Measurements from ENCODE around the gene LTBP3. TPM values are rescaled to one million over a fixed set of nuclear protein-coding genes. Genes with fewer than 3 reads are reported as not detected.
"Not testable (repeated sequence)": the region's sequence is repeated elsewhere in the genome, so short reads cannot be mapped to it uniquely, and the experiment has no call there.

LTBP3 gene
- polyA plus RNA-seq, 4 donors, result 6.5 to 77.6 (median 21.3) TPM

DNA sequence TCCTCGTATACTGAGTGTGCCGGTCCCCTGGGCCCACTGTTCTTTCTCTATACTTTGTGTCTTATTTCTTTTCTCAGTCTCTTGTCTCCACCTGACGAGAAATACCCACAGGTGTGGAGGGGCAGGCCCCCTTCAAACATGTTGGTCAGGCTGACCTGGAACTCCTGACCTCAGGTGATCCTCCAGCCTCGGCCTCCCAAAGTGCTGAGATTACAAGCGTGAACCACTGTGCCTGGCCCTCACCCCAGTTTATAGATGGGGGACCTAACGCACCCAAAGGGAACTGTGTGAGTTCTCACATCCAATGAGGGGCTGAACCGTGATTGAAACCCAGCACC, 34.6 kb downstream of the LTBP3 start:
- Histone ChIP-seq H3K4me1 (ENCODE audit: control insufficient read depth in 3 of 3, insufficient read depth in 2 of 3, low read depth in 1 of 3, low read length in 2 of 3) (peaks cover 0 to 36% (median 0%) of the 10 kb centered on the region in 3 donors), H3K27ac (ENCODE audit: low read depth in 1 of 3, low read length in 2 of 3) (peak overlapping the region in 1 of 3 donors; percentile 46), H3K36me3 (ENCODE audit: control insufficient read depth in 3 of 3, insufficient read depth in 2 of 3, low read depth in 1 of 3, low read length in 3 of 3) (peaks cover 0 to 31% (median 0%) of the 10 kb centered on the region in 3 donors)
- DNase-seq; H3K4me3 ChIP-seq (ENCODE audit: low read depth in 1 of 3, low read length in 3 of 3); FAIRE-seq; H3K27me3 ChIP-seq (ENCODE audit: control insufficient read depth in 3 of 3, insufficient read depth in 3 of 3, low read length in 3 of 3); H3K9me3 ChIP-seq (ENCODE audit: control insufficient read depth in 2 of 2, insufficient read depth in 1 of 2, low read depth in 1 of 2, low read length in 1 of 2): not testable (repeated sequence)
- 83 to 91% (median 86%) methylated on average over 7 of the region's 7 CpGs for WGBS, 3 donors

DNA sequence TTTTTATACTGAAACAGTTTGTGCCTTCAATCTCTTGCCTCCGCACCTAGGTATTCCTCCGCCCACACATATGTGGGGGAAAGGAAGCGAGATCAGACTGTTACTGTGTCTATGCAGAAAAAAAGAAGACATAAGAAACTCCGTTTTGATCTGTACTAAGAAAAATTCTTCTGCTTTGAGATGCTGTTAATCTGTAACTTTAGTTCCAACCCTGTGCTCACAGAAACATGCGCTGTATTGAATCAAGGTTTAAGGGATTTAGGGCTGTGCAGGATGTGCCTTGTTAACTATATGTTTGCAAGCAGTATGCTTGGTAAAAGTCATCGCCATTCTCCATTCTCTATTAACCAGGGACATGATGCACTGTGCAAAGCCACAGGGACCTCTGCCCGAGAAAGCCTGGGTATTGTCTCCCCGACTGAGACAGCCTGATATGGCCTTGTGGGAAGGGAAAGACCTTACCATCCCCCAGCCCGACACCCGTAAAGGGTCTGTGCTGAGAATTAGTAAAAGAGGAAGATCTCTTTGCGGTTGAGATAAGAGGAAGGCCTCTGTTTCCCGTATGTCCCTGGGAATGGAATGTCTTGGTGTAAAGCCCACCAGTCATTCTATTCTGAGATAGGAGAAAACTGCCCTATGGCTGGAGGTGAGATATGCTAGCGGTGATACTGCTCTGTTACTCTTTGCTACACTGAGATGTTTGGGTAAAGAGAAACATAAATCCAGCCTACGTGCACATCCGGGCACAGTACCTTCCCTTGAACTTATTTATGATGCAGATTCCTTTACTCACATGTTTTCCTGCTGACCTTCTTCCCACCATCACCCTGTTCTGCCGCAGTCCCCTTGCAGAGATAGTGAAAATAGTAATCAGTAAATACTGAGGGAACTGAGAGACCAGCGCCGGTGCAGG, 35.2 kb downstream of the LTBP3 start:
- not testable (repeated sequence) for H3K4me3 ChIP-seq (ENCODE audit: low read depth in 1 of 3, low read length in 3 of 3); FAIRE-seq
- peak overlapping the region in 2 of 3 donors; percentile 25 to 28 for H3K27ac ChIP-seq (ENCODE audit: low read depth in 1 of 3, low read length in 2 of 3)

GRCh38 chr11:65521777-65522521, 36.2 kb downstream of the LTBP3 start:
- H3K27ac ChIP-seq (ENCODE audit: low read depth in 1 of 3, low read length in 2 of 3); H3K9me3 ChIP-seq (ENCODE audit: control insufficient read depth in 2 of 2, insufficient read depth in 1 of 2, low read depth in 1 of 2, low read length in 1 of 2); DNase-seq; FAIRE-seq; H3K27me3 ChIP-seq (ENCODE audit: control insufficient read depth in 3 of 3, insufficient read depth in 3 of 3, low read length in 3 of 3); H3K4me3 ChIP-seq (ENCODE audit: low read depth in 1 of 3, low read length in 3 of 3): not testable (repeated sequence)
- 72 to 85% (median 80%) methylated on average over 20 of the region's 20 CpGs for WGBS, 3 donors
- Histone ChIP-seq H3K4me1 (ENCODE audit: control insufficient read depth in 3 of 3, insufficient read depth in 2 of 3, low read depth in 1 of 3, low read length in 2 of 3) (peaks cover 0 to 36% (median 0%) of the 10 kb centered on the region in 3 donors), H3K36me3 (ENCODE audit: control insufficient read depth in 3 of 3, insufficient read depth in 2 of 3, low read depth in 1 of 3, low read length in 3 of 3) (peaks cover 0 to 15% (median 0%) of the 10 kb centered on the region in 3 donors)

More for the DNA sequence above, 35.2 kb downstream of the LTBP3 start:
- 58 to 77% (median 68%) methylated on average over 18 of the region's 18 CpGs for WGBS, 3 donors
- not testable (repeated sequence) for H3K27me3 ChIP-seq (ENCODE audit: control insufficient read depth in 3 of 3, insufficient read depth in 3 of 3, low read length in 3 of 3); H3K9me3 ChIP-seq (ENCODE audit: control insufficient read depth in 2 of 2, insufficient read depth in 1 of 2, low read depth in 1 of 2, low read length in 1 of 2)
- peak in 1 of 2 donors; percentile 37 for DNase-seq
- Histone ChIP-seq H3K36me3 (ENCODE audit: control insufficient read depth in 3 of 3, insufficient read depth in 2 of 3, low read depth in 1 of 3, low read length in 3 of 3) (peaks cover 0 to 25% (median 0%) of the 10 kb centered on the region in 3 donors), H3K4me1 (ENCODE audit: control insufficient read depth in 3 of 3, insufficient read depth in 2 of 3, low read depth in 1 of 3, low read length in 2 of 3) (peaks cover 0 to 36% (median 0%) of the 10 kb centered on the region in 3 donors)

GRCh38 chr11:65518941-65519549, 39.1 kb downstream of the LTBP3 start:
- 86 to 92% (median 92%) methylated on average over 5 to 8 of the region's 8 CpGs for WGBS, 3 donors
- not testable (repeated sequence) for FAIRE-seq; H3K9me3 ChIP-seq (ENCODE audit: control insufficient read depth in 2 of 2, insufficient read depth in 1 of 2, low read depth in 1 of 2, low read length in 1 of 2); H3K27ac ChIP-seq (ENCODE audit: low read depth in 1 of 3, low read length in 2 of 3); H3K36me3 ChIP-seq (ENCODE audit: control insufficient read depth in 3 of 3, insufficient read depth in 2 of 3, low read depth in 1 of 3, low read length in 3 of 3); H3K27me3 ChIP-seq (ENCODE audit: control insufficient read depth in 3 of 3, insufficient read depth in 3 of 3, low read length in 3 of 3); H3K4me3 ChIP-seq (ENCODE audit: low read depth in 1 of 3, low read length in 3 of 3); DNase-seq
- peaks cover 0 to 22% (median 0%) of the 10 kb centered on the region in 3 donors for H3K4me1 ChIP-seq (ENCODE audit: control insufficient read depth in 3 of 3, insufficient read depth in 2 of 3, low read depth in 1 of 3, low read length in 2 of 3)

DNA sequence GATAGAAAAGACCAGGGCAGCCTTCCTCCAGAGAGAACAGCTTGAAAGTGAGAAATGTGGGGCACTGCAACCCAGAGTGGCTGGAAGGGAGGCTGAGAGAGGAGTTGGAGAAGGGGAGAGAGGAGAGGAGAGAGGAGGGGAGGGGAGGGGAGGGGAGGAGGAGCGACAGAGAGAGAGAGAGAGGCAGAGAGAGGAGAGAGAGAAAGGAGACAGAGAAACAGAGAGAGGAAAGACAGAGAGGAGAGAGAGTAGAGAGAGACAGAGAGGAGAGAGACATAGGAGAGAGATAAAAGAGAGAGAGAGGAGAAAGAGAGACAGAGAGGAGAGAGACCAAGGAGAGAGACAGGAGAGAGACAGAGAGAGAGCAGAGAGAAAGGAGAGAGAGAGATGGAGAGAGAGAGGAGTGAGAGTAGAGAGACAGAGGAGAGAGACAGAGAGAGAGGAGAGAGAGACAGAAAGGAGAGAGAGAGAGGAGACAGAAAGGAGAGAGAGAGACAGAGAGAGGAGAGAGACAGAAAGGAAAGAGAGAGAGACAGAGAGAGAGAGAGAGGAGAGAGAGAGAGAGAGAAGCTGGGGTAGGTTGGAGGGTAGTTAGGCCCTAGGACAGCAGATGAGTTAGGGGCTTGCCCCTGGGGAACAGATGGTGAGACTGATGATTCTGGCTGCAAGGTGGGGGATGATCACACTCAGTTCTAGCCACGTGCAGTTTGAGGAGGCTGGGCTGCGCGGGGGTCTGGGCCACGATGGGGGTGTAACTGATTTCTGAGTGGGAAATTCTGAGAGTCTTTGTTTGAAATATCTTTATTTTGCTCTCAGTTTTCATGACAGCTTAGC, 41.8 kb downstream of the LTBP3 start:
- H3K36me3 ChIP-seq (ENCODE audit: control insufficient read depth in 3 of 3, insufficient read depth in 2 of 3, low read depth in 1 of 3, low read length in 3 of 3), result no peaks in the 10 kb centered on the region
- no peak overlapping the region for H3K27ac ChIP-seq (ENCODE audit: low read depth in 1 of 3, low read length in 2 of 3)
- H3K4me1 ChIP-seq (ENCODE audit: control insufficient read depth in 3 of 3, insufficient read depth in 2 of 3, low read depth in 1 of 3, low read length in 2 of 3), result no peaks in the 10 kb centered on the region
- H3K9me3 ChIP-seq (ENCODE audit: control insufficient read depth in 2 of 2, insufficient read depth in 1 of 2, low read depth in 1 of 2, low read length in 1 of 2), result no peaks in the 10 kb centered on the region
- no peaks in the 10 kb centered on the region for H3K27me3 ChIP-seq (ENCODE audit: control insufficient read depth in 3 of 3, insufficient read depth in 3 of 3, low read length in 3 of 3)
- FAIRE-seq (no peak), DNase-seq (no peak)
- no peak overlapping the region for H3K4me3 ChIP-seq (ENCODE audit: low read depth in 1 of 3, low read length in 3 of 3)
- WGBS, 3 donors, result 56 to 67% (median 63%) methylated on average over 5 of the region's 5 CpGs

DNA sequence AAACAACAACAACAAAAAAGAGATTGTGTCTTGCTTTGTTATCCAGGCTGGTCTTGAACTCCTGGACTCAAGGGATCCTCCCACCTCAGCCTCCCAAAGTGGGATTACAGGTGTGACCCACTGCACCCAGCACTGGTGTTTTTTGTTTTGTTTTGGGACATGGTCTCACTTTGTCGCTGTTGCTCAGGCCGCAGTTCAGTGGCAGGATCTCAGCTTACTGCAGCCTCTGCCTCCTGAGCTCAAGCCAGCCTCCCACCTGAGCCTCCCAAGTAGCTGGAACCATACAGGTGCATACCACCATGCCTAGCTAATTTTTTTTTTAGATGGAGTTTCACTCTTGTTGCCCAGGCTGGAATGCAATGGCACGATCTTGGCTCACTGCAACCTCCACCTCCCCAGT, 45.8 kb downstream of the LTBP3 start:
- not testable (repeated sequence) for H3K4me3 ChIP-seq (ENCODE audit: low read depth in 1 of 3, low read length in 3 of 3); FAIRE-seq; H3K27ac ChIP-seq (ENCODE audit: low read depth in 1 of 3, low read length in 2 of 3); H3K9me3 ChIP-seq (ENCODE audit: control insufficient read depth in 2 of 2, insufficient read depth in 1 of 2, low read depth in 1 of 2, low read length in 1 of 2); H3K27me3 ChIP-seq (ENCODE audit: control insufficient read depth in 3 of 3, insufficient read depth in 3 of 3, low read length in 3 of 3); DNase-seq; H3K36me3 ChIP-seq (ENCODE audit: control insufficient read depth in 3 of 3, insufficient read depth in 2 of 3, low read depth in 1 of 3, low read length in 3 of 3); H3K4me1 ChIP-seq (ENCODE audit: control insufficient read depth in 3 of 3, insufficient read depth in 2 of 3, low read depth in 1 of 3, low read length in 2 of 3)
- WGBS, 3 donors, result 91 to 98% (median 91%) methylated on average over 3 of the region's 3 CpGs

GRCh38 chr11:65506772-65507505, 51.2 kb downstream of the LTBP3 start:
- peak overlapping the region in 1 of 3 donors; percentile 11 for H3K4me3 ChIP-seq (ENCODE audit: low read depth in 1 of 3, low read length in 3 of 3)
- 12 to 14% (median 12%) methylated on average over 7 of the region's 7 CpGs for WGBS, 3 donors
- H3K4me1 ChIP-seq (ENCODE audit: control insufficient read depth in 3 of 3, insufficient read depth in 2 of 3, low read depth in 1 of 3, low read length in 2 of 3), result peaks cover 0 to 27% (median 4%) of the 10 kb centered on the region in 3 donors
- peak overlapping the region; percentile 72 to 95 (median 93) for H3K27ac ChIP-seq (ENCODE audit: low read depth in 1 of 3, low read length in 2 of 3)
- H3K27me3 ChIP-seq (ENCODE audit: control insufficient read depth in 3 of 3, insufficient read depth in 3 of 3, low read length in 3 of 3), result no peaks in the 10 kb centered on the region
- no peak for FAIRE-seq
- no peaks in the 10 kb centered on the region for H3K9me3 ChIP-seq (ENCODE audit: control insufficient read depth in 2 of 2, insufficient read depth in 1 of 2, low read depth in 1 of 2, low read length in 1 of 2)
- DNase-seq, result peak; percentile 45 to 90
- H3K36me3 ChIP-seq (ENCODE audit: control insufficient read depth in 3 of 3, insufficient read depth in 2 of 3, low read depth in 1 of 3, low read length in 3 of 3), result peaks cover 22 to 25% (median 23%) of the 10 kb centered on the region in 3 donors

Data from small intestine (tissue), 7 donors.